ENCODE results near the gene MBD3L1.

GRCh38 chr19:8877854-8878705, 45.9 kb downstream of the MBD3L1 start:
- no peak for TF ChIP-seq CTCF (conservative IDR thresholded peaks at IDR 0.05 in 1 of 2, IDR thresholded peaks at IDR 0.05 in 1 of 2; ENCODE audit: low read depth in 1 of 2, low read length in 2 of 2)
- no peak for TF ChIP-seq EZH2 (IDR thresholded peaks at IDR 0.05; ENCODE audit: low read length, missing control alignments)

Data from fibroblast of lung (primary cell).